ENCODE measurements around the gene MAP4K1. TPM values are rescaled to one million over a fixed set of nuclear protein-coding genes. Genes with fewer than 3 reads are reported as not detected.
A peak's percentile ranks its signal among the peaks of the same experiment; 100 is the strongest.
"Not testable (repeated sequence)": the region's sequence is repeated elsewhere in the genome, so short reads cannot be mapped to it uniquely, and the experiment has no call there.

MAP4K1 gene
- total RNA-seq, 1 donor from 2014 or later: 3.4 TPM

DNA sequence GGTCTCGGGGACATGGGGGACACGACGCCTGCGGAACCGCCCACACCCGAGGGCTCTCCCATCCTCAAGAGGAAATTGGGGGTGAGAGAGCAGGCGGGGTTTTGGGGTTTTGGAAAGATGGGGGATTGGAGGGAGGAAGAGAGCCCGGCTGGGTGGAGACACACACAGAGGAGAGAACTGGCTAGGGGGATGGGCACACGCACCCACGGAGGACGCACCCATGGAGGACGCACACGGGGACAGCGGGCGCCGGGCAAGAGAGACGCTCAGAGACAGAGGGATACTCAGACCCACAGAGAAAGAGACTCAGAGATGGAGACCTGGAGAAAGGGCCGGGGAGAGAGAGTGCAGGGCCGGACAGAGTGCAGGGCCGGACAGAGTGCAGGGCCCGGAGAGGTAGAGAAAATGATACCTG lies 52.1 kb downstream of the MAP4K1 start:
- no peak for ATAC-seq

DNA sequence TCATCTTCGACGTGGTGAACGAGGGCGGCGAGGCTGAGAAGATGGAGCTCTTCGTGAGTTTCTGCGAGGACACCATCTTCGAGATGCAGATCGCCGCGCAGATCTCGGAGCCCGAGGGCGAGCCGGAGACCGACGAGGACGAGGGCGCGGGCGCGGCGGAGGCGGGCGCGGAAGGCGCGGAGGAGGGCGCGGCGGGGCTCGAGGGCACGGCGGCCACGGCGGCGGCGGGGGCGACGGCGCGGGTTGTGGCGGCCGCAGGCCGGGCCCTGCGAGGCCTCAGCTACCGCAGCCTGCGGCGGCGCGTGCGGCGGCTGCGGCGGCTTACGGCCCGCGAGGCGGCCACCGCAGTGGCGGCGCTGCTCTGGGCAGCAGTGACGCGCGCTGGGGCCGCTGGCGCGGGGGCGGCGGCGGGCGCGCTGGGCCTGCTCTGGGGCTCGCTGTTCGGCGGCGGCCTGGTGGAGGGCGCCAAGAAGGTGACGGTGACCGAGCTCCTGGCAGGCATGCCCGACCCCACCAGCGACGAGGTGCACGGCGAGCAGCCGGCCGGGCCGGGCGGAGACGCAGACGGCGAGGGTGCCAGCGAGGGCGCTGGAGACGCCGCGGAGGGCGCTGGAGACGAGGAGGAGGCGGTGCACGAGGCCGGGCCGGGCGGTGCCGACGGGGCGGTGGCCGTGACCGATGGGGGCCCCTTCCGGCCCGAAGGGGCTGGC lies 52.6 kb downstream of the MAP4K1 start:
- ATAC-seq: peak; percentile 26

DNA sequence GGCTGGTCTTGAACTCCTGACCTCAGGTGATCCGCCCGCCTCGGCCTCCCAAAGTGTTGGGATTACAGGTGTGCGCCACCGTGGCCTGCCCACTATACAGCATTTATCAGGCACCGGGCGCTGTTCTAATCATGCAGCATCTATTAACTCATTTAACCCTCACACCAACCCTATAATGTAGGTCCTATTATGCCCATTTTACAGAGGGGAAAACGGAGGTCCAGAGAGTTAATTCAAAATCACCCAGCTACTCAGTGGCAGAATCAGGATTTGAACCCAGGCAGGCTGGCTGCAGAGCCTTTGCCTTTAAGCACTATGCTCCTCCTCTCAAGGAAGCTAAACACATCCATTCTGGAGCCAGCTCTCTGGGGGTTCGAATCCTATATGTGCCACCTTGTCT lies 54.3 kb downstream of the MAP4K1 start:
- ATAC-seq: no peak

DNA sequence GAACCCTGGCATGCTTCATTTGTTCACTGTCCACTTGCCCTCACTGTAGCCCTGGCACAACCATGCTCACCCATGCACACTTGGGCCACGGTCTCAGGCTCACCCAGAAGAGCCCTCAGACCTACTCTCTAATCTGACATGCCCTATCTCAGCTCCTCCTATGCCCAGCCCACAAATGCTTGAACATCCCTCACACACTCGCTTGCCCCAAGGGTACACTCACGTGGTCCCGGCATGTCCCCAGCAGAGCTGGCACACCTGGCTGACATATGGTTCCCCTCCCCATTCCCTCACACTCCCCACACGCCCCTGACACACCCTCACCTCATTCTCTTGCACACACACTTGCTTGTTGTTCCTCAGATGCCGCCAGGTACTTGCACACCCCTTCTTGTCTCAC lies 55.7 kb downstream of the MAP4K1 start:
- peak; percentile 11 for ATAC-seq

DNA sequence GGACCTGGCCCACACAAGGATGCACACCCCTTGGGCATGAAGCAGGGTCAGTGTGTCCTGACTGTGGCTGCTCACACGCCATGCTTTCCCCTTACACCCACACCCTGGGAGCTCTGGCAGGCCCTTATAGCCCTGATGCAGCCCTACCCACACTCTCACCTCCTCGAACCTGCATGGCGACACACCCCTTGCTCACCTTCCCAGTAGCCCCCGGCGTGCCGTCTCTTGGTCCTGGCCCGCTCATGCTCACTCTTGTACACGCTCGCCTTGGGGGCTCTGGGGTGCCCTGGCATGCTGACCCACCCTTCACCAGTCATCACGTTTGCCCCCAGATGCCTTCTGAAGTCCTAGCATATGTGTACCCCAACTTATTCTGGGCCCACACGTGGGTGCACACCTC lies 56.1 kb downstream of the MAP4K1 start:
- peak; percentile 25 for ATAC-seq

DNA sequence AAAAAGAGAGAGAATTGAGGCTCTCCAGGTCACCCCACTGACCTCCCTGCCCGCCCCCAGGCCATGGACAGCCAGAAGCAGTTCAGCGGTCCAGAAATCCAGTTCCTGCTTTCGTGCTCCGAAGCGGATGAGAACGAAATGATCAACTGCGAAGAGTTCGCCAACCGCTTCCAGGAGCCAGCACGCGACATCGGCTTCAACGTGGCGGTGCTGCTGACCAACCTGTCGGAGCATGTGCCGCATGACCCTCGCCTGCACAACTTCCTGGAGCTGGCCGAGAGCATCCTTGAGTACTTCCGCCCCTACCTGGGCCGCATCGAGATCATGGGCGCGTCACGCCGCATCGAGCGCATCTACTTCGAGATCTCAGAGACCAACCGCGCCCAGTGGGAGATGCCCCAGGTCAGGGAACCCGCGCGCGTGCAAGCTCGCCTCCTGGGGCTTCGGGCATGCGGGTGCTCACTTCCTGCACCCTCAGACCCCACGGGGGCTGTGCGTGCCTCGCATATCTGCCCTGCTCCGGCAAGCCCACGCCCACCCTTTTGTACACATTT lies 56.6 kb downstream of the MAP4K1 start:
- no peak for ATAC-seq

DNA sequence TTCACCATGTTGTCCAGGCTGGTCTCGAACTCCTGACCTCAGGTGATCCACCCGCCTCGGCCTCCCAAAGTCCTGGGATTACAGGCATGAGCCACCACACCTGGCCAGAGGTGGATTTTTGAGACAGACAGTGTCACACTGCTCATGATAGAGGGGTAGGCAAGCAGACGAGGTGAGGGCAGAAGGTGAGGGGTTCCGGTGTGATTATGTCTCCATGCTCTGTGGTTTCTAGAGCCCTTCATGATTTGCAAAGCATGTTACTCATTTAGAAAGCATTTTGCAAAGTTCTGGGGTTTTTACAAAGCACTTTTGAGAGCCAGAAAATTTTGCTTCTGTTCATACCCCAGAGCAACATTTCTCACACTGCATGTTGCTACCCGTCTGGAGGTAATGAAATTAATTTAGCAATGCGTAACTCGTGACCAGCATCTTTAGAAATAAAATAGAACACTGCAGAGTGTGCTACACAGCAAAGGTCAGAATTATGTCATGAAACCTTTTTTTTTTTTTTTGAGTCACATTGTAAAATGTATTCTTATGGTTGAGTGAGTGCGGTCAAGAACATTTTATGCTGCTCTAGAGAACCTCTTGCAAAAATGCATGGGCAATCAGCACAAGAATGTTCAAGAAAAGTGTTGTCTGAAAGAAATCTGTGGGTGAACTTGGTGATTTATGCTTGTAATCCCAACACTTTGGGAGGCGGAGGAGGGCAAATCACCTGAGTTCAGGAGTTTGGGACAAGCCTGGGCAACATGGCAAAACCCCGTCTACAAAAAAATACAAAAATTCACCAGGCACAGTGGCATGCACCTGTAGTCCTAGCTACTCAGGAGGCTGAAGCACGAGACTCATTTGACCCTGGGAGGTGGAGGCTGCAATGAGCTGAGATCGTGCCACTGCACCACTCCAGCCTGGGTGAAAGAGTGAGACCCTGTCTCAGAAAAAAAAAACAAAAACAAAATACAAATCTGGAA lies 58.0 kb downstream of the MAP4K1 start:
- ATAC-seq: peak; percentile 79

DNA sequence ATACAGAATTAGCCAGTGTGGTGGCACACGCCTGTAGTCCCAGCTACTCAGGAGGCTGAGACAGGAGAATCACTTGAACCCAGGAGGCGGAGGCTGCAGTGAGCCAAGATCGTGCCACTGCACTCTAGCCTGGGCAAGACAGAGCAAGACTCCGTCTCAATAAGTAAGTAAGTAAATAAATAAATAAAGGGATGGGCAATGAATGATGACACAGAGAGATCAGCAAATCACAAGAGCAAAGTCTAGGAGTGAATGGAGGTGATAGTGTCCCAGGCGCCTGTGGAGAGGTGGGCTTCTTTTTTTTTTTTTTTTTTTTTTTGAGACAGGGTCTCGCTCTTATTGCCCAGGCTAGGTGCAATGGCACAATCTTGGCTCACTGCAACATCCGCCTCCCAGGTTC lies 58.8 kb downstream of the MAP4K1 start:
- not testable (repeated sequence) for ATAC-seq

DNA sequence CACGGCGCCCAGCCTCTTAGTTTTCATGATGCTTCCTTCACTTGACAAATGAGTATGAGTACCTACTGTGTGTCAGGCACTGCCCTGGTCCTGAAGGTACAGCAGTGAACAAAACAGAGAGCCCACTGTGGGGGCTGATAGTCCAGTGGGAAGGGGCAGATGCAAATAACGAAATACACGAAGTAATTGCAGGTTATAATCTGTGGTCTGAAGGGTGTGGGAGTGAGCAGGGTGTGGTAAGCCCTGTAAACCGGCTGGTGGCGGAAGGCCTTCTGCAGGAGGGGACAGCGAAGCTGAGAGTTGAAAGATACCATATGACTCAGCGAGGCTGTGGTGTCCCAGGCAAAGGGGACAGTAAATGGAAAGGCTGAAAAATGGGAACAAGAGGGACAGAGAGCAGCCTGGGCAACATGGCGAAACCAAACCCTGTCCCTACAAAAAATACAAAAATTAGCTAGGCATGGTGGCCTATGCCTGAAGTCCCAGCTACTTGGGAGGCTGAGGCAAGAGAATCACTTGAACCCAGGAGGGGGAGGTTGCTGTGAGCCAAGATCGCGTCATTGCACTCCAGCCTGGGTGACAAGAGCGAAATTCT lies 60.5 kb downstream of the MAP4K1 start:
- ATAC-seq: peak; percentile 52

DNA sequence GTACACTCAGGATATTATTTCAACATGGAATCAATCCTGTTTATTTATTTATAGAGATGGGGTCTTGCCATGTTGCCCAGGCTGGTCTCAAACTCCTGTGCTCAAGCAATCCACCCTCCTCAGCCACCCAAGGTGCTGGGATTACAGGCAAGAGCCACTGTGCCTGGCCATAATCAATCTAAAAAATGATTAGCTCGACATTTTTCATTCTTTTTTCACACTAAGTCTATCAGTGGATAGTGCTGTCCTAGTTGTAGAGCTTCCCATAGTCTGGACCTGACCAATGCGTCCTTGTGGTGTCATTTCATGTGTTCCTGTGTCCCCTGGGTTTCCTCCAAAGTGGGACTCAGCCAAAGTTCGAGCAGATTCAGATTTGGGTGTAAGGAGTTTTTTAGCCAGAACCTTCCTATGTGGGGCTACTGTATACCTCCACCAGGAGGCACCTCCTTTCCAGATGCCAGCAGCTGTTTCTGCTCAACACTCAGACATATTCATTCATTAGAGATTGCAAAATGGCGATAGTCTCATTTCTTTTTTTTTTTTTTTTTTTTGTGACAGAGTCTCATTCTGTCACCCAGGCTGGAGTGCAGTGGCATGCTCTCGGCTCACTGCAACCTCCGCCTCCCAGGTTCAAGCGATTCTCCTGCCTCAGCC lies 61.1 kb downstream of the MAP4K1 start:
- ATAC-seq: no peak

DNA sequence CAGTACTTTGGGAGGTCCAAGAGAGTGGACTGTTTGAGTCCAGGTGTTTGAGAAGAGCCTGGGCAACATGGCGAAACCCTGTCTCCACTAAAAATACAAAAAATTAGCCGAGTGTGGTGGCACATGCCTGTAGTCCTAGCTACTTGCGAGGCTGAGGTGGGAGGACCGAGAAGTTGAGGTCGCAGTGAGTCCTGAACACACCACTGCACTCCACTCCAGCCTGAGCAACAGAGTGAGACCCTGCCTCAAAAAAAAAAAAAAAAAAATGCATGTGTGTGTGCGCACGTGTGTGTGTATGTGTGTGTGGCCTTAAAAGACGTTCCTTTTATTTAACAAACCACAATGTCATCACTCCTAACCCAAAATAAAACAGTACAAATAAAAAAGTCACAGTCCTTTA lies 62.6 kb downstream of the MAP4K1 start:
- no peak for ATAC-seq

DNA sequence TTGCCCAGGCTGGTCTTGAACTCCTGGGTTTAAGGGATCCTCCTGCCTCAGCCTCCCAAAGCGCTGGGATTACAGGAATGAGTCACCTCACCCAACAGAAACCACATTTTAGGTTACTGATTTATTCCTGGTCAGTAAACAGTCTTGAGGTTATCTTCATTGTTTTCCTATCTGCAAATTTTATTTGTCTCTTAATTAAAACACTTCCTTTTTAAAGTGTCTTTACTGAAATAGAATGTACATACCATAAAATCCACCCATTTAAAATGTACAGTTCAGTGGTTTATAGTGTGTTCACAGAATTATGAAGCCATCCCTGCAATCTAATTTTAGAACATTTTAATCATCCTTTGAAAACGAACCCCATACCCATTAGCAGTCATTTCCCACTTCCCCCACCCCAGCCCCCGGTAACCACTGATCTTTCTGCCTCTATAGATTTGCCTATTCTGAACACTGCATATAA lies 63.0 kb downstream of the MAP4K1 start:
- no peak for ATAC-seq

DNA sequence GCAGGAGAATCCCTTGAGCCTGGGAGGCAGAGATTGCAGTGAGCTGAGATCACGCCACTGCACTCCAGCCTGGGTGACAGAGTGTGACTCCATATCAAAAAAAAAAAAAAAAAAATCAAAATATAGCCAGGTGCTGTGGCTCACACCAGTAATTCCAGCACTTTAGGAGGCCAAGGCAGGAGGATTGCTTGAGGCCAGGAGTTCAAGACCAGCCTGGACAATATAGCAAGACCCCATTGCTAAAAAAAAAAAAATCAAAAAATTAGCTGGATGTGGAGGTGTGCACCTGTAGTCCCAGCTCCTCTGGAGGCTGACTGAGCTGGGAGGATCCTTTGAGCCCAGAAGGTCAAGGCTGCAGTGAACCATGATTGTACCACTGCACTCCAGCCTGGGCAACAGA lies 64.5 kb downstream of the MAP4K1 start:
- ATAC-seq: not testable (repeated sequence)

DNA sequence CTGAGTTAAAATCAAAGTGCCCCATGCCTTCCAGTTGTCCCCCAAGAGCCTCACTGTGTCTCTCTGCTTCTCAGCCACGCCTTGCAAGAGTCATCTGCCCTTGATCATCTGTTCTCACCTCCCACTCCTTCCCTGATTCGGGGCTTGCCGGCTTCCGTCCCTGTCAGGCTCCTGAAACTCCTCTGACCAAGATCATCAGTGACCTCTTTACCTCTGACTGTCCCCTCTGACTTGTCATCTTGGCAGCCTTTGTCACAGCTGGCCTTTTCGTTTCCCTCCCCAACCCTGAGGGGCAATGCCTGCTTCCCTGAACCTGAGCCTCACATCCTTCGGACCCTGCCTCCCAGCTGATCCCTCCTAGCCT lies 66.3 kb downstream of the MAP4K1 start:
- ATAC-seq: no peak

DNA sequence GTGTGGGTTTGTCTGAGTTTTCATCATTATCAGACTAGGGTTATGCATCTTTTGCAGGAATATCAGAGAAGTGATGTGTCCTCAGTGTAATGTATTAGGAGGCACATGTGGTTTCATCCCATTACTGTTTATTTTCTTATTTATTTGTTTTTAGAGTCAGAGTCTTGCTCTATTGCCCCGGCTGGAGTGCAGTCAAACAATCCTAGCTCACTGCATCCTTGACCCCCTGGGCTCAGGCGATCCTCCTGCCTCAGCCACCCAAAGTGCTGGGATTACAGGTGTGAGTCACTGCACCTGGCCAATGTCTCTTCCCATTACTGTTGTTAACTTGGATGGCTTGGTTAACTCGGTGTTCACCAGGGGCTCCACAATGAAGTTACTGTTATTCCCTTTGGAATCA lies 67.4 kb downstream of the MAP4K1 start:
- no peak for ATAC-seq

DNA sequence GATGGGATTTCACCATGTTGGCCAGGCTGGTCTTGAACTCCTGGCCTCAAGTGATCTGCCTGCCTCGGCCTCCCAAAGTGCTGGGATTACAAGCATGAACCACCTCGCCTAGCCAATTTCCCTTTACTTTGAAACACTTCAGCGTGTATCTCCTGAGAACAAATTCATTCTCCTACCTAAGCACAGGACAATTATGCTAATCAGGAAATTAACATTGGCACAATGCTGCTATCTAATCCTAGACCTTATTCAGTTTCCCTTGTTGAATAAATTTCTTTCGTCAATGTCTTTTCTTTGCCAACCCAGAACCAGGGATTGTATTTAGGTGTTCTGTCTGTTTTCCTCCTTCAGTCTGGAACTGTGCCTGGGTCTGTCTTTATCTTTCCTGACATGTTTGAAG lies 67.8 kb downstream of the MAP4K1 start:
- no peak for ATAC-seq

DNA sequence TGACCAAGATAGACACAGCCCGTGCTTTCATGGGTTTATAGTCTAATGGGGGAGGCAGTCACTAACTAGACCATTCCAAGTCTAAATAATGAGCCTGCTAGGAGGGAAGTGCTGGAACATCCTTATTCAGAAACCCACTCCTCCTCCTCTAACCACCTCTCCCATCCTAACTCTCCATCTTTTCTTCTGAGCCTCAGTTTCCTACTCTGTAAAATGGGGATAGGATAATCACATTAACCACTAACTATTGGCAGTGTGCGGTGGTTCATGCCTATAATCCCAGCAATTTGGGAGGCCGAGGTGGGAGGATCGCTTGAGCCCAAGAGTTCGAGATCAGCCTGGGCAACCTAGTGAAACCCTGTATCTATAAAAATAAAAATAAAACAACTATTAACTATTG lies 68.7 kb downstream of the MAP4K1 start:
- ATAC-seq: no peak

DNA sequence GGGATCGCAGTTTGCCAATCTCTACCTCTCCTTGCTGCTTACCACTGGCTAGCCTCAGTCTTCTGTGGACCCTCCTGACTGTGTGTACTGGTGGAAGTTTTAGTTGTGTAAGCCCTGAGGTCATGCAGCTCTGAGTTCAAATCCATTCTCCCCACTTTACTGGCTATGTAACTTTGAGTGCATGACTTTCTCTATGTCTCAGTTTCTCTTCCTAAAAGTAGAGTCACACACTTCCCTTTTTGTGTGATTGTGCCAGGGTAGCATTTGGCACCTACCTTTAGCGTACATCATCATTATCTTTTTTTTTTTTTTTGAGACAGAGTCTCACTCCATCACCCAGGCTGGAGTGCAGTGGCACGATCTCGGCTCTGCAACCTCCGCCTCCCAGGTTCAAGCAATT lies 70.3 kb downstream of the MAP4K1 start:
- ATAC-seq: no peak

DNA sequence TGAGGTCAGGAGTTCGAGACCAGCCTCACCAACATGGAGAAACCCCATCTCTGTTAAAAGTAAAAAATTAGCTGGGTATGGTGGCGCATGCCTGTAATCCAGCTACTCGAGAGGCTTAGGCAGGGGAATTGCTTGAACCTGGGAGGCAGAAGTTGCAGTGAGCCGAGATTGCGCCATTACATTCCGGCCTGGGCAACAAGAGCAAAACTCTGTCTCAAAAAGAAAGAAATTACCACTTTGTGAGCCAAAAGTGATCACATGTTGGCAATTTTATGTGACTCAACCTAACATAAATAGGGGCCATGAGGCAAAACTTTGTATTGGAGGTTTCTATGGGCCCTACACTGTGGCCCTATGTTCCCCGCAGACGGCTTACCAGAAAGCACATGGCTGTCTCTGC lies 72.2 kb downstream of the MAP4K1 start:
- ATAC-seq: no peak

DNA sequence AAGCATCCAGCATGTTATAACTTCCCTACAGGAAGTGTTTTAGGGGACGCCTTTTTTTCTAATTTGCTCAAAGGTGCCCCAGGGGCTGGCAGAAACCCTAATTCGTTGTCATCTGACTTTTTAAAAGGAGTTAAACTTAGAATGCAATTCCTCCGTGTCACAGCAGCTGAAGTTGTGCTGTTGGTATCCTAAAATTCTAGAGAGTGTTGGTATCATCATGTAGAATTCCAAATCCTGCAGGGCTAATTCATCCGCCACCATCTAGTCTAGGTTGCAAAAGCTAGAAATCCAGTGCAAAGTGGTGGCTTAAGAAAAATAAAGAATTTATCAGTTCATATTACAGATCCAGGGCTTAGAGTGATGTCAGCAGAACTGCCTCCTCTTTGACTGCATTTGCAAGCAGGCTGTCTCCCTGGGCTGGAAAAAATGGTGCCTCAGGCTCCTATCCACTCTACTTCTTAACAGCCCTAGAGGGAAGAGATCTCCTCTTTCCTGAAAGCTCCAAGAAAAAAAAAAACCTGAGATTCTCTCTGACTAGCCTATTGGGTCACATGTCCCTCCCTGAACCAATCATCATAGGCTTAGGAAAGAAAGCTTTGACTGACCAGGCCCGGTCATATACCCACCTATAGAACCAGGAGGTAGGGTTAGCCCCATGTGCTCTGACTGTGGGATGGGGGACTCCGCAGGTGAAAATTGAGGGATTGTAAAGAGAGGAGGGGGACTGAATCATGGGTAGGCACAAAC lies 73.0 kb downstream of the MAP4K1 start:
- peak; percentile 16 for ATAC-seq

DNA sequence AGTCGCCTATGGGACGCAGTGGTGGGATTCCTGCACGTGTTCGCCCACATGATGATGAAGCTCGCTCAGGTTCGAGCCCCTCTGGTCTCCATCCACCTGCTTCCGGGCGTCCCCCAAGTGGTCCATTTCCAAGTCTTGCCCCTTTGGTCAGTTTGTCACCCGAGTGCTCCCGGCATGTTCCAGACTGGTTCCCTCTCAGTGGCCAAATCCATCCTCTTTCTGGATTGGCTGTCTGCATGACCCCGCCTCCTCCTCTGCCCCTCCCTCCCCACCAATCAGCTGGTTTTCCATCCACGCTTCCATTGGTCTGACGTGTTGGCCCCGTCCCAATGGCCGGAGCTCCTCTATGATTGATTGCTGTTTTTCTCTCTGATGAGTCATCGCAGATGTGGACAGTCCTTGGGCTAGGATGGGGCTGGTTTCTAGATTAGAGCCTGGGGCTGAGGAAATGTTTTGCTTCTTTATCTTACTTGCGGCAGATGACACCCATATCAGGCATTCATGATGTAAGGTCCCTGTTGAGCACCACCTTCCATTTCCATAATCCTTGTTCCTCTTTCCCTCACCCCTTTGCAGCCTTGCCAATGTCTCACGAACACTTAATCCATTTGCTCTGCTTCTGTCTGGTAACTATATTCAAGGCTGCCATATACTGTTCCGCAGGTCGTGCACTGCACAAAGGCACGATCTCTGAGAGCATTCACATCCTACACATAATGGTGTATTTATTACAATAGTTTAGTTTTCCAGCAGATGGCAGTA lies 73.8 kb downstream of the MAP4K1 start:
- ATAC-seq: peak; percentile 84

Measured in esophagus mucosa (tissue), 1 donor.